ENCODE measurements around the gene MYO7A. TPM values are rescaled to one million over a fixed set of nuclear protein-coding genes. Genes with fewer than 3 reads are reported as not detected.

The MYO7A gene
- total and polyA plus RNA-seq, 8 donors = 1.4 to 29.2 (median 3.3) TPM

DNA sequence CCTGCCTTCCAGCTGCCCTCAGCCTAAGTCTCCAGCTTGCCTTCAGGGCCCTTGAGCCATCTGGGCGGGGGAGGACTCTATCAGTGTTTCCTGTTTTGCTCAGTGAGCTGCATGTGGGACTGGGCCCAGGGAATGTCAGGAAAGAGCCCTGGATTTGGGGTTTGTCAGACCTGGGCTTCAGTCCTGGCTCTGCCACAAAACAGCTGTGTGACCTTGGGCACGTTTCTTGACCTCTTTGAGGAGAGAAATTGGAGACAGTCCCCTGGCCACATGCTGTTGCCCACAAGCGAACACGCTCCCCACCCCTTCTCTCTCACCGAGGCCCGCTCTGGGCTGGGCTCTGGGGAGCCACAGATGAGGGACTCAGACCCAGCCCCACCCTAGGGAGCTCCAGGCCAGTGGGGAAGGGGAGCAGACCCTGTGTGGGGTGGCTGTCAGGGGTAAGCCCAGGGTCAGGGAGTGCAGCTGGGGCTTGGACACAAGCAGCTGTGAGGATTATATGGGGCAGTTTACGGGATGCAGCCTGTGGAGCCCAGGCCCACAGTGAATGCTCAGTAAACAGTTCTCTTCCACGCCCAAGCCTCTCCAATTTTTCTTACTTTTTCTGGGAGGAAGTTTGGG is 12.3 kb downstream of the MYO7A start:
- H3K4me1 ChIP-seq = peaks cover 5 to 34% (median 10%) of the 10 kb centered on the region in 4 donors
- no peak overlapping the region for H3K4me3 ChIP-seq
- peaks cover 0 to 26% (median 7%) of the 10 kb centered on the region in 3 donors for H3K27me3 ChIP-seq
- intact Hi-C loops (cut with DNase I; ENCODE audit: low total_unique reads) = no loop called here
- H3K36me3 ChIP-seq = no peaks in the 10 kb centered on the region
- DNase-seq = peak in 1 of 2 donors; percentile 63
- 54 to 85% (median 74%) methylated on average over 8 of the region's 8 CpGs for WGBS, 5 donors
- TF ChIP-seq POLR2AphosphoS5 (IDR thresholded peaks at IDR 0.05) (no peak), EP300 (IDR thresholded peaks at IDR 0.05) (no peak), POLR2A (IDR thresholded peaks at IDR 0.05) (no peak)
- TF ChIP-seq, protein P1, sequence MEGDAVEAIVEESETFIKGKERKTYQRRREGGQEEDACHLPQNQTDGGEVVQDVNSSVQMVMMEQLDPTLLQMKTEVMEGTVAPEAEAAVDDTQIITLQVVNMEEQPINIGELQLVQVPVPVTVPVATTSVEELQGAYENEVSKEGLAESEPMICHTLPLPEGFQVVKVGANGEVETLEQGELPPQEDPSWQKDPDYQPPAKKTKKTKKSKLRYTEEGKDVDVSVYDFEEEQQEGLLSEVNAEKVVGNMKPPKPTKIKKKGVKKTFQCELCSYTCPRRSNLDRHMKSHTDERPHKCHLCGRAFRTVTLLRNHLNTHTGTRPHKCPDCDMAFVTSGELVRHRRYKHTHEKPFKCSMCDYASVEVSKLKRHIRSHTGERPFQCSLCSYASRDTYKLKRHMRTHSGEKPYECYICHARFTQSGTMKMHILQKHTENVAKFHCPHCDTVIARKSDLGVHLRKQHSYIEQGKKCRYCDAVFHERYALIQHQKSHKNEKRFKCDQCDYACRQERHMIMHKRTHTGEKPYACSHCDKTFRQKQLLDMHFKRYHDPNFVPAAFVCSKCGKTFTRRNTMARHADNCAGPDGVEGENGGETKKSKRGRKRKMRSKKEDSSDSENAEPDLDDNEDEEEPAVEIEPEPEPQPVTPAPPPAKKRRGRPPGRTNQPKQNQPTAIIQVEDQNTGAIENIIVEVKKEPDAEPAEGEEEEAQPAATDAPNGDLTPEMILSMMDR (IDR thresholded peaks at IDR 0.05) = no peak
- H3K9me3 ChIP-seq = no peaks in the 10 kb centered on the region
- peak overlapping the region in 4 of 5 donors; percentile 14 to 42 (median 16) for H3K27ac ChIP-seq

DNA sequence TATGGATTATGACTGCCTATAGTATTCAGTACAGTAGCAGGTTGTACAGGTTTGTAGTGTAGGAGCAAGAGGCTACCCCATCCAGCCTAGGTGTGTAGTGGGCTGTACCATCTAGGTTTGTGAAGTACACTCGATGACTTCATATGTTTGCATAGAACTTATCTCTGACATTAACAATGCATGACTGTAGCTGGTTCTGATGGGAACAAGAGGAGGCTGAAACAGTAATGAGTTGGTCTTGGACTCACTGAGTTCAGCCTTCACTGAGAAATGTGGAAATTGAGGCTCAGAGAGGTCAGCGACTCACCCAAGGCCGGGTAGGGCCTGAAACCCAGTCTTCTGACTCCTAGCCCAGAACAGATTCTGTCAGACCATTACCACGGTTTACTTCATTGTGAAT is 13.0 kb downstream of the MYO7A start:
- H3K36me3 ChIP-seq = no peaks in the 10 kb centered on the region
- peaks cover 5 to 35% (median 10%) of the 10 kb centered on the region in 4 donors for H3K4me1 ChIP-seq
- peak overlapping the region in 2 of 5 donors; percentile 15 to 18 for H3K27ac ChIP-seq
- no peak overlapping the region for H3K4me3 ChIP-seq
- peak in 1 of 2 donors; percentile 87 for DNase-seq
- intact Hi-C loops (cut with DNase I; ENCODE audit: low total_unique reads) = no loop called here
- TF ChIP-seq, protein P1 (IDR thresholded peaks at IDR 0.05) = no peak
- TF ChIP-seq POLR2AphosphoS5 (IDR thresholded peaks at IDR 0.05) = peak in 1 of 3 donors; percentile 17
- H3K9me3 ChIP-seq = no peaks in the 10 kb centered on the region
- peaks cover 0 to 26% (median 7%) of the 10 kb centered on the region in 3 donors for H3K27me3 ChIP-seq
- WGBS, 5 donors = 65 to 81% (median 69%) methylated on average over 4 of the region's 4 CpGs

DNA sequence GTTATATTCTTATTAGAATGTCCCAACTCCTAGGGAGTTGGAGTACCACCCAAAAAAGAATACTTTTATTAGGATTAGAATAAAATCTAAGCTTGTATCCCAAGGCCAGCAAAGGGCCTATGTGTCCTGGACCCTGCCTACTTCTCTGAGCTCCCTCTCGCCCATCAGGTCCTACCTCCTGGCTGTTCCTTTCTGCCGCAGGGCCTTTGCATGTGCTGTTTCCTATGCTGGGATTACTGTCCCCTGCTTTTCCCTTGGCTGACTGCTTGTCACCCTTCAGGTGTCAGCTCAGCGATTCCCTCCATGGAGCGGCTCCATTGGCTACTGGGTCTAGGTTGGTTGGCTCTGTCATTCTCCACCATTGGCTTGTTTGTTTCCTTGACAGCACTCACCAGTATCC is 13.4 kb downstream of the MYO7A start:
- intact Hi-C loops (cut with DNase I; ENCODE audit: low total_unique reads) = no loop called here
- Histone ChIP-seq H3K27ac (peak overlapping the region in 1 of 5 donors; percentile 12), H3K4me3 (no peak overlapping the region), H3K4me1 (peaks cover 5 to 35% (median 10%) of the 10 kb centered on the region in 4 donors), H3K9me3 (no peaks in the 10 kb centered on the region), H3K27me3 (peaks cover 0 to 26% (median 7%) of the 10 kb centered on the region in 3 donors), H3K36me3 (no peaks in the 10 kb centered on the region)
- TF ChIP-seq POLR2AphosphoS5 (IDR thresholded peaks at IDR 0.05) (no peak), POLR2A (IDR thresholded peaks at IDR 0.05) (no peak), EP300 (IDR thresholded peaks at IDR 0.05) (no peak)
- TF ChIP-seq, protein P1 (IDR thresholded peaks at IDR 0.05) = no peak
- no peak for DNase-seq
- WGBS, 5 donors = 95 to 100% (median 98%) methylated on average over 4 of the region's 4 CpGs

DNA sequence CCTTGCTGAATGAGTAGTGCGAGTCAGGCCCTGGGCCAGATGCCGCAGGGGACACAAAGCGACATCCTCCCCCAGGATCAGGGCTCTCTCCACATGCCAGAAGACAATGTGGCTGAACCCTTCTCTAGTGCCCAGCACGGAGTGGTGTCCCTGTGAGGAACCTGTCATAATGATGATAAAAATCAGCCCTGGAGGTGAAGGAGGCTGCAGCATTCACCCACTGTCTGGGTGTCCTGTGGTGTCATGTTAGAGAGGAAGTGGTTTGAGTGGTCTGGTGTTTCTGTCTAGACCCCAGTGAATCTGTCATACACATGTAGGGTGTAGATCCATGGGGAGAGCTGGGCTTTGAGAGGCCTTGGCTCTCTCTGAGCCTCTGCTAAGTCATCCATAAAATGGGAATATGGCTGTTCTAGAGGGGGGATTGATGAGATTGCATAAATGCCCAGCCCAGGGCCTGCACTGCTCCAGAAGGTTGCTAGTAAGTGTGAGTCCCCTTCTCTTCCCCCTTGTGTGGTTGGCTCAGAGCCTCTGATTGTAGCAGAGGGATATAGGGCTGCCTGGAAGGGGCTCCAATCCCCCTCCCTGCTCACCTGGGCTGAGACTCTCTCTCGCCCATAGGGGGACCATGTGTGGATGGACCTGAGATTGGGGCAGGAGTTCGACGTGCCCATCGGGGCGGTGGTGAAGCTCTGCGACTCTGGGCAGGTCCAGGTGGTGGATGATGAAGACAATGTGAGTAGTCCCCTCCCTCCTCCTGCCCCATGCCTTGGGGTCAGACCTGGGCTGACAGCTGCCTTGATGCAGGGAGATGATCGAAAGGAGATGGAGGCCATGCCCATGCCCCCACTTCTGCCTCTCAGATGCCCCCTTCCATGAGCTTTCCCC is 14.3 kb downstream of the MYO7A start:
- Histone ChIP-seq H3K36me3 (no peaks in the 10 kb centered on the region), H3K4me3 (no peak overlapping the region), H3K9me3 (no peaks in the 10 kb centered on the region), H3K4me1 (peaks cover 5 to 36% (median 10%) of the 10 kb centered on the region in 4 donors), H3K27ac (peak overlapping the region in 1 of 5 donors; percentile 12), H3K27me3 (peaks cover 0 to 23% (median 7%) of the 10 kb centered on the region in 3 donors)
- no peak for DNase-seq
- intact Hi-C loops (cut with DNase I; ENCODE audit: low total_unique reads) = no loop called here
- no peak for TF ChIP-seq EP300 (IDR thresholded peaks at IDR 0.05)
- TF ChIP-seq, protein P1 (IDR thresholded peaks at IDR 0.05) = no peak
- TF ChIP-seq POLR2AphosphoS5 (IDR thresholded peaks at IDR 0.05) = no peak
- no peak for TF ChIP-seq POLR2A (IDR thresholded peaks at IDR 0.05)
- WGBS, 5 donors = 88 to 94% (median 93%) methylated on average over 5 to 11 of the region's 11 CpGs
